ENCODE results near the gene SLC25A43.
A peak's percentile ranks its signal among the peaks of the same experiment; 100 is the strongest.

The SLC25A43 gene

GRCh38 chrX:119466970-119467369 lies 67.8 kb downstream of the SLC25A43 start:
- TF ChIP-seq CTCF (IDR thresholded peaks at IDR 0.05; ENCODE audit: low read depth, low read length), result no peak
- H3K4me3 ChIP-seq (replicated peaks in 1 of 2; ENCODE audit: low read depth in 2 of 2, low read length in 2 of 2), result no peak overlapping the region
- no peak for DNase-seq (ENCODE audit: low read depth in 2 of 2)

GRCh38 chrX:119467433-119467832 lies 68.3 kb downstream of the SLC25A43 start:
- no peak overlapping the region for H3K4me3 ChIP-seq (replicated peaks in 1 of 2; ENCODE audit: low read depth in 2 of 2, low read length in 2 of 2)
- no peak for DNase-seq (ENCODE audit: low read depth in 2 of 2)

GRCh38 chrX:119467842-119468550 lies 68.9 kb downstream of the SLC25A43 start, which contains the start of gene SLC25A5:
Gene SLC25A5 (plus strand): TSS chrX:119468444. CDS start chrX:119468516, 72 bp downstream.
- TF ChIP-seq CTCF (IDR thresholded peaks at IDR 0.05; ENCODE audit: low read depth, low read length), result no peak
- peak within 1 kb of the TSS; percentile 78 to 90 for H3K4me3 ChIP-seq (replicated peaks in 1 of 2; ENCODE audit: low read depth in 2 of 2, low read length in 2 of 2)
- peak; percentile 76 to 88 for DNase-seq (ENCODE audit: low read depth in 2 of 2)

More at GRCh38 chrX:119467433-119467832, 68.3 kb downstream of the SLC25A43 start:
- no peak for TF ChIP-seq CTCF (IDR thresholded peaks at IDR 0.05; ENCODE audit: low read depth, low read length)

GRCh38 chrX:119468551-119469312 lies 69.6 kb downstream of the SLC25A43 start:
- peak; percentile 43 for TF ChIP-seq CTCF (IDR thresholded peaks at IDR 0.05; ENCODE audit: low read depth, low read length)
- DNase-seq (ENCODE audit: low read depth in 2 of 2), result peak; percentile 78 to 86
- peak overlapping the region; percentile 78 to 90 for H3K4me3 ChIP-seq (replicated peaks in 1 of 2; ENCODE audit: low read depth in 2 of 2, low read length in 2 of 2)

GRCh38 chrX:119469313-119469635 lies 70.1 kb downstream of the SLC25A43 start:
- no peak for TF ChIP-seq CTCF (IDR thresholded peaks at IDR 0.05; ENCODE audit: low read depth, low read length)
- H3K4me3 ChIP-seq (replicated peaks in 1 of 2; ENCODE audit: low read depth in 2 of 2, low read length in 2 of 2), result peak overlapping the region; percentile 61 to 64
- DNase-seq (ENCODE audit: low read depth in 2 of 2), result no peak

GRCh38 chrX:119474615-119475388 lies 75.7 kb downstream of the SLC25A43 start:
- H3K4me3 ChIP-seq (replicated peaks in 1 of 2; ENCODE audit: low read depth in 2 of 2, low read length in 2 of 2), result no peak overlapping the region
- TF ChIP-seq CTCF (IDR thresholded peaks at IDR 0.05; ENCODE audit: low read depth, low read length), result no peak
- DNase-seq (ENCODE audit: low read depth in 2 of 2), result no peak
